Osteocyte (in vitro differentiated cells): ENCODE data around the gene RPRML. TPM values are rescaled to one million over a fixed set of nuclear protein-coding genes. Genes with fewer than 3 reads are reported as not detected.
"Not testable (repeated sequence)": the region's sequence is repeated elsewhere in the genome, so short reads cannot be mapped to it uniquely, and the experiment has no call there.

Experiments used
- DNase-seq: peaks from one replicate; pipeline ENCODE4 v3.0.0; 2021; ENCODE audit warnings: mixed read lengths; ENCODE audit not compliant: unreplicated experiment; ENCODE audit errors: extremely low spot score
- H3K27ac Mint-ChIP-seq: one replicate; pipeline ENCODE4 v1.8.0; 2021; ENCODE audit warnings: mild to moderate bottlenecking, mixed read lengths; ENCODE audit not compliant: unreplicated experiment
- H3K27me3 Mint-ChIP-seq: one replicate; pipeline ENCODE4 v1.8.0; 2021; ENCODE audit warnings: mixed read lengths; ENCODE audit not compliant: unreplicated experiment
- H3K36me3 Mint-ChIP-seq: one replicate; pipeline ENCODE4 v1.8.0; 2021; ENCODE audit warnings: mixed read lengths; ENCODE audit not compliant: unreplicated experiment
- H3K4me1 Mint-ChIP-seq: one replicate; pipeline ENCODE4 v1.8.0; 2021; ENCODE audit warnings: mixed read lengths; ENCODE audit not compliant: unreplicated experiment
- H3K4me3 Mint-ChIP-seq: one replicate; pipeline ENCODE4 v1.8.0; 2021; ENCODE audit warnings: mild to moderate bottlenecking, moderate library complexity, mixed read lengths; ENCODE audit not compliant: unreplicated experiment
- H3K9me3 Mint-ChIP-seq: one replicate; pipeline ENCODE4 v1.8.0; 2021; ENCODE audit warnings: mixed read lengths; ENCODE audit not compliant: unreplicated experiment
- total RNA-seq: library from RNA; stranded (reverse); gene quantifications from 2 replicates; pipeline ENCODE4 v1.2.1, GENCODE V29; 2021
- TF ChIP-seq, protein P1 (sequence below): fragments of 200-600 bp; sonication (generic); IDR thresholded peaks from 2 replicates; pipeline ENCODE4 v1.5.0; 2021; ENCODE audit warnings: antibody characterized with exemption, mild to moderate bottlenecking, moderate library complexity

Gene RPRML
- total RNA-seq, 1 donor from 2014 or later, result not detected

DNA sequence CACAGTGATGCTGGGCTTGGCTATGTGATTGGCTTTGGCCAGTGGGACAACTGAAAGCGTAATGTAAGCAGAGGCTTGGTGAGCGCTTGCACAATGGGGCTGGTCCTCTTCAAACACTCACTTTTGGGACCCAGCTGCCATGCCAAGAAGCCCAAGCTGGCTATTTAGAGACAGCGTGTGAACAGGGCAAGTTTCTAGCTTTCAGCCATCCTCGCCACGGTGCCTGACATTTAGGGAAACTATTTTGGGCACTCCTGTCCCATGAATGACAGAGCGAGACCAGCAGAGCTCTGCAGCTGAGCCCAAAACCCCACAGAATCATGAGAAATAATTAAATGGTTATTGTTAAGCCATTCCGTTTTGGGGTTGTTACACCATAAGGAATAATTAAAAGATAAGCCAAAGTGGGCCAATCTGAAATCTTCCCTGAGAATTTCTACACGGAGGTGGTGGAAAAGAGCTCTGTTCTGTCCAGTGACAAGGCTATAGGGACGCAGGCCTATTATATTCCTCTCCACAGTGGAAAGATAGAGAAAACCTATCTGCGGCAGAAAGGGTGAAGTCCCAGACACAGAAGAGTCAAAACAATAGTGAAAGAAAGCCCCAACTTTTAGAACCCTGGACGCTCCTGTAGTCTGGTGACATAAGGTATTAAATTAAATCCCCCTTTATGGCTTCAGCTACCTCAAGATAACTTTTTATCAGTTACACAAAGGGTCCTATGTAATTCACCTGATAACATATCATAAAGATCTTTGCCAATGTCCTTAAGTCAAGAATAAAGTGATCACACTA is 10.8 kb upstream of the RPRML start:
- no peaks in the 10 kb centered on the region for H3K36me3 Mint-ChIP-seq
- H3K4me3 Mint-ChIP-seq, result no peak overlapping the region
- no peaks in the 10 kb centered on the region for H3K4me1 Mint-ChIP-seq
- peaks cover 30% of the 10 kb centered on the region for H3K27me3 Mint-ChIP-seq
- peak; percentile 38 for DNase-seq
- no peak overlapping the region for H3K27ac Mint-ChIP-seq
- H3K9me3 Mint-ChIP-seq, result no peaks in the 10 kb centered on the region
- TF ChIP-seq, protein P1, sequence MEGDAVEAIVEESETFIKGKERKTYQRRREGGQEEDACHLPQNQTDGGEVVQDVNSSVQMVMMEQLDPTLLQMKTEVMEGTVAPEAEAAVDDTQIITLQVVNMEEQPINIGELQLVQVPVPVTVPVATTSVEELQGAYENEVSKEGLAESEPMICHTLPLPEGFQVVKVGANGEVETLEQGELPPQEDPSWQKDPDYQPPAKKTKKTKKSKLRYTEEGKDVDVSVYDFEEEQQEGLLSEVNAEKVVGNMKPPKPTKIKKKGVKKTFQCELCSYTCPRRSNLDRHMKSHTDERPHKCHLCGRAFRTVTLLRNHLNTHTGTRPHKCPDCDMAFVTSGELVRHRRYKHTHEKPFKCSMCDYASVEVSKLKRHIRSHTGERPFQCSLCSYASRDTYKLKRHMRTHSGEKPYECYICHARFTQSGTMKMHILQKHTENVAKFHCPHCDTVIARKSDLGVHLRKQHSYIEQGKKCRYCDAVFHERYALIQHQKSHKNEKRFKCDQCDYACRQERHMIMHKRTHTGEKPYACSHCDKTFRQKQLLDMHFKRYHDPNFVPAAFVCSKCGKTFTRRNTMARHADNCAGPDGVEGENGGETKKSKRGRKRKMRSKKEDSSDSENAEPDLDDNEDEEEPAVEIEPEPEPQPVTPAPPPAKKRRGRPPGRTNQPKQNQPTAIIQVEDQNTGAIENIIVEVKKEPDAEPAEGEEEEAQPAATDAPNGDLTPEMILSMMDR, result no peak

DNA sequence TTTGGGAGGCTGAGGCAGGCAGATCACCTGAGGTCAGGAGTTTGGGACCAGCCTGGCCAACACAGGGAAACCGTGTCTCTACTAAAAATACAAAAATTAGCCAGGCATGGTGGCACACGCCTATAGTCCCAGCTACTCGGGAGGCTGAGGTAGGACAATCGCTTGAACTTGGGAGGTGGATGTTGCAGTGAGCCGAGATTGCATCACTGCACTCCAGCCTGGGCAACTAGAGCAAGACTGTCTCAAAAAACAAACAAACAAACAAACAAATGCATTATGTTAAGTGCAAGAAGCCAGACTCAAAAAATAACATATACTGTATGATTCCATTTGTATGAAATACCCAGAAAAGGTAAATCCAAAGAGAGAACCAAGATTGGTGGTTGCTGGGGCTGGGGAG is 8.9 kb upstream of the RPRML start:
- not testable (repeated sequence) for H3K4me1 Mint-ChIP-seq, H3K36me3 Mint-ChIP-seq, H3K27ac Mint-ChIP-seq, H3K4me3 Mint-ChIP-seq, DNase-seq, H3K9me3 Mint-ChIP-seq
- peaks cover 35% of the 10 kb centered on the region for H3K27me3 Mint-ChIP-seq

DNA sequence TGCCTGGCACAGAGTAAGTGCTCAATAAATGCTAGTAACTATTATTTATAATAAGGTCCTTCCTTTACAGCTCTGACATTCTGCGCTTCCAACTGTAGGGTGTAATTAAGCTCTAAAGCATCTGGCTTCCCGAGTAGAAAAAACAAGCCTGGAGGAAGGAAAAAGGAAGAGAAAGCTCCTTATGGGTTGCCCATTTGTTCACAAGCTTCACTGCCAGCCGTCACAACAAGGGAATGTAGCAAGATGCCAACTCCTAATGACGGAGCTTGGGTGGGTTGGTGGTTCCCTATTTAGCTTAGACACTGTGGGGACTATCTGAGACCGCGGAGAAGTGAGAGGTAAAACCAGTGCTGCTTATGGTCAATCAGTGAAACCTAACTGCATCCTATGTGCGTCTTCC is 7.3 kb upstream of the RPRML start:
- no peak overlapping the region for H3K4me3 Mint-ChIP-seq
- TF ChIP-seq, protein P1, result no peak
- no peak for DNase-seq
- H3K27ac Mint-ChIP-seq, result no peak overlapping the region
- no peaks in the 10 kb centered on the region for H3K4me1 Mint-ChIP-seq
- H3K9me3 Mint-ChIP-seq, result peaks cover 4% of the 10 kb centered on the region
- no peaks in the 10 kb centered on the region for H3K36me3 Mint-ChIP-seq
- peaks cover 44% of the 10 kb centered on the region for H3K27me3 Mint-ChIP-seq

DNA sequence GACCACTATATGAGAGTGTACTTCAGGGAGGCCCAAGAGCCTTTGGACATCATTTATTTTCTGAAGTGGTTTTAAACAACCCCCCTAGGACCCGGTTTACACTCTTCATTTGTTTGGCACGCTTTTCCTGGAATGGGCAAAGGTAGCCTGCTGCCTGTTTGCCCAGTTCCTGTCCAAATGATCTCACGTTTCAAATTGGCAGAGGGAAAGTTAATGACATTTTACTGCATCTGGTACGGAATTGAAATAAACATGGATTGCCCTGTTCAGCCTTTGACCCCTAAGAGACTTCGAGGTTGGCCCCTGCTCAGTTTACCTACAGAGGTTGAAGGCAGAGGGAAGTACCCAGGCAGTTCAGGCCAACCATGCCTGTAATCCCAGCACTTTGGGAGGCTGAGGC is 5.8 kb upstream of the RPRML start:
- Mint-ChIP-seq H3K27me3 (peaks cover 44% of the 10 kb centered on the region), H3K4me3 (no peak overlapping the region), H3K27ac (no peak overlapping the region), H3K36me3 (no peaks in the 10 kb centered on the region), H3K9me3 (peaks cover 4% of the 10 kb centered on the region), H3K4me1 (peaks cover 2% of the 10 kb centered on the region)
- no peak for DNase-seq
- TF ChIP-seq, protein P1, result no peak

DNA sequence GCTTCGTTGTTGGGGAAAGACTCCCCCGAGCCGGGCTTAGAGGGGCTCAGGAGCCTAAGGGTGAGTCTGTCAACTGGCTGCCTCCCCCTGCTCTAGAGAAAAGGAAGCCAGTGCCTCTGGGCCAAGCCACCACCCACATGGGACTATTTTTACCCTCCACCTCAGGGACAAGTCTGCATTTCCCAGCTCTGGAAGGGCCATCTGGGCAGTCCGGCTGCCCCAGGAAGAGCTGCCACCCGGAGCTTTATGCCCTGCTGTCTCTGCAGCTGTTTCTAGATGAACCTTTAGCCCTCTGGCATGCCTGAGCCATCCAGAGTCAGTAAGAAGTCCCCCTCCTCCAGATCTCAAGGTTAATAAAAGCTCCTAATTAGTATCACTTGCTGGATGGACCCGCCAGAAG is 5.3 kb upstream of the RPRML start:
- Mint-ChIP-seq H3K27me3 (peaks cover 43% of the 10 kb centered on the region), H3K27ac (no peak overlapping the region), H3K4me1 (peaks cover 3% of the 10 kb centered on the region), H3K4me3 (no peak overlapping the region), H3K36me3 (no peaks in the 10 kb centered on the region), H3K9me3 (peaks cover 4% of the 10 kb centered on the region)
- no peak for DNase-seq
- TF ChIP-seq, protein P1, result no peak
